Tibial nerve (tissue), 4 donors: ENCODE data around the gene GATAD2A.

ENCODE experiments used
- CTCF ChIP-seq, 5 experiments: fragments of 200-600 bp in 3 of 5; fragments of 450-650 bp in 2 of 5; sonication (generic) in 3 of 5; IDR thresholded peaks; one replicate each; pipeline ENCODE4 v1.5.1; 2016 to 2019; ENCODE audit warnings: antibody characterized with exemption in 5 of 5, mild to moderate bottlenecking in 3 of 5, moderate library complexity in 2 of 5
- EP300 ChIP-seq, 2 donors: sonication (generic); formaldehyde crosslinking; IDR thresholded peaks; one replicate each; pipeline ENCODE4 v1.6.1; 2017; ENCODE audit warnings: antibody characterized with exemption in 2 of 2, mild to moderate bottlenecking in 1 of 2
- POLR2A ChIP-seq, 2 donors: fragments of 450-650 bp; IDR thresholded peaks; one replicate each; pipeline ENCODE4 v1.6.1; 2017; ENCODE audit warnings: antibody characterized with exemption in 2 of 2, mild to moderate bottlenecking in 2 of 2, moderate library complexity in 2 of 2

- TF ChIP-seq CTCF (IDR thresholded peaks at IDR 0.05) (no peak), POLR2A (IDR thresholded peaks at IDR 0.05) (no peak), EP300 (IDR thresholded peaks at IDR 0.05) (no peak)
These were observed 65.1 kb downstream of the GATAD2A start for GRCh38 chr19:19470579-19470978.
